ENCODE measurements around the gene SEZ6L. TPM values are rescaled to one million over a fixed set of nuclear protein-coding genes. Genes with fewer than 3 reads are reported as not detected.

The SEZ6L gene
- total RNA-seq, 1 experiment from 2014 or later: not detected

GRCh38 chr22:26202280-26202924 is 33.1 kb downstream of the SEZ6L start:
- BruUV-seq (replicated peaks): no TSS peak
- intact Hi-C loops (cut with micrococcal nuclease): no loop called here

DNA sequence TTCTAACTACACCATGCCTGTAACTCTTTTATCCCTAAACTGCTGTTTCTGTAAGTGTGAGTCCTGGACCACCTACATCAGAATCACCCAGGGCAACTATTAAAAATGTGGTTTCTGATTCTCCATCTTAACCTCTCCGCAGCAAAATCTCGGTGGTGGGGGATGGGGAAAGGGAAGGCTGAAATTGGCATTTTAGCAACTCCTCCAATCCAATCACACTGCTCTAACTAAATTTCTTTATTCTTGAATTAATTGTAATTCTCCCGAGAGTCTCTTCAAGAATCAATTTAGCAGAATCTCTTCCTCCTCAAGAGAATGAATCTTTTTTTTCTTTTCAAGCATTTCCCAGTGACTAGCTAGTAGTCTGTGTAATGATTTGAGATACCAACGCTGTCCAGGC is 36.2 kb downstream of the SEZ6L start:
- no peaks in the 10 kb centered on the region for H4K20me1 ChIP-seq (ENCODE audit: insufficient read depth)
- H3K27me3 ChIP-seq (ENCODE audit: insufficient read depth, low read length): peaks cover 48% of the 10 kb centered on the region
- CTCF ChIA-PET: no interaction called here
- no peaks in the 10 kb centered on the region for H3K9me3 ChIP-seq (ENCODE audit: control insufficient read depth in 1 of 2, insufficient read depth in 1 of 2, low read depth in 1 of 2, low read length in 2 of 2)
- POLR2A ChIA-PET: no interaction called here
- H3K36me3 ChIP-seq (ENCODE audit: control insufficient read depth in 1 of 2, insufficient read depth in 2 of 2, low read length in 2 of 2): no peaks in the 10 kb centered on the region
- DNase-seq (ENCODE audit: low read depth, low spot score) (no peak), ATAC-seq (no peak)
- H3K79me2 ChIP-seq (ENCODE audit: insufficient read depth, low read length): no peaks in the 10 kb centered on the region
- no peak overlapping the region for H3K27ac ChIP-seq (ENCODE audit: low read depth, low read length)
- H3K9ac ChIP-seq (ENCODE audit: low read length): no peak overlapping the region
- BruUV-seq (replicated peaks): no TSS peak
- H3K4me3 ChIP-seq (replicated peaks in 1 of 2; ENCODE audit: low read depth in 1 of 2, low read length in 2 of 2): no peak overlapping the region
- no peak overlapping the region for H3K4me2 ChIP-seq (ENCODE audit: low read length)
- no peak overlapping the region for H2AFZ ChIP-seq (ENCODE audit: low read depth, low read length, poor library complexity, severe bottlenecking)
- H3K9me2 ChIP-seq (ENCODE audit: insufficient read depth): no peaks in the 10 kb centered on the region
- intact Hi-C loops (cut with micrococcal nuclease): no loop called here
- RAD21 ChIA-PET (ENCODE audit: low non-redundant PET in 1 of 2, low total read pairs in 2 of 2, uncharacterized antibody in 2 of 2, unreplicated experiment in 2 of 2): no interaction called here
- H3K4me1 ChIP-seq (ENCODE audit: control insufficient read depth in 1 of 2, insufficient read depth in 2 of 2, low read length in 2 of 2): no peaks in the 10 kb centered on the region
- TF ChIP-seq ZNF274 (IDR thresholded peaks at IDR 0.05; ENCODE audit: low read depth, low read length) (no peak), EGR1 (IDR thresholded peaks at IDR 0.05; ENCODE audit: low read depth) (no peak), TCF7L2 (IDR thresholded peaks at IDR 0.05; ENCODE audit: borderline replicate concordance, extremely low read depth, insufficient read depth, insufficient read length) (no peak), CEBPB (IDR thresholded peaks at IDR 0.05; ENCODE audit: low read depth) (no peak), POLR2AphosphoS5 (IDR thresholded peaks at IDR 0.05; ENCODE audit: low read depth, low read length) (no peak), FOSL1 (IDR thresholded peaks at IDR 0.05; ENCODE audit: low read depth) (no peak), EZH2phosphoT487 (IDR thresholded peaks at IDR 0.05; ENCODE audit: borderline replicate concordance) (no peak), JUND (IDR thresholded peaks at IDR 0.05) (no peak), YY1 (IDR thresholded peaks at IDR 0.05; ENCODE audit: extremely low read depth, insufficient replicate concordance, low read depth, low read length) (no peak), ELF1 (IDR thresholded peaks at IDR 0.05; ENCODE audit: borderline replicate concordance, low read depth) (no peak), SP1 (IDR thresholded peaks at IDR 0.05; ENCODE audit: low read depth) (no peak), EZH2 (IDR thresholded peaks at IDR 0.05) (no peak), CBX3 (IDR thresholded peaks at IDR 0.05; ENCODE audit: low read depth) (no peak)
- TF ChIP-seq, protein P1, sequence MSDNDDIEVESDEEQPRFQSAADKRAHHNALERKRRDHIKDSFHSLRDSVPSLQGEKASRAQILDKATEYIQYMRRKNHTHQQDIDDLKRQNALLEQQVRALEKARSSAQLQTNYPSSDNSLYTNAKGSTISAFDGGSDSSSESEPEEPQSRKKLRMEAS (IDR thresholded peaks at IDR 0.05): no peak
- TF ChIP-seq, protein P2, sequence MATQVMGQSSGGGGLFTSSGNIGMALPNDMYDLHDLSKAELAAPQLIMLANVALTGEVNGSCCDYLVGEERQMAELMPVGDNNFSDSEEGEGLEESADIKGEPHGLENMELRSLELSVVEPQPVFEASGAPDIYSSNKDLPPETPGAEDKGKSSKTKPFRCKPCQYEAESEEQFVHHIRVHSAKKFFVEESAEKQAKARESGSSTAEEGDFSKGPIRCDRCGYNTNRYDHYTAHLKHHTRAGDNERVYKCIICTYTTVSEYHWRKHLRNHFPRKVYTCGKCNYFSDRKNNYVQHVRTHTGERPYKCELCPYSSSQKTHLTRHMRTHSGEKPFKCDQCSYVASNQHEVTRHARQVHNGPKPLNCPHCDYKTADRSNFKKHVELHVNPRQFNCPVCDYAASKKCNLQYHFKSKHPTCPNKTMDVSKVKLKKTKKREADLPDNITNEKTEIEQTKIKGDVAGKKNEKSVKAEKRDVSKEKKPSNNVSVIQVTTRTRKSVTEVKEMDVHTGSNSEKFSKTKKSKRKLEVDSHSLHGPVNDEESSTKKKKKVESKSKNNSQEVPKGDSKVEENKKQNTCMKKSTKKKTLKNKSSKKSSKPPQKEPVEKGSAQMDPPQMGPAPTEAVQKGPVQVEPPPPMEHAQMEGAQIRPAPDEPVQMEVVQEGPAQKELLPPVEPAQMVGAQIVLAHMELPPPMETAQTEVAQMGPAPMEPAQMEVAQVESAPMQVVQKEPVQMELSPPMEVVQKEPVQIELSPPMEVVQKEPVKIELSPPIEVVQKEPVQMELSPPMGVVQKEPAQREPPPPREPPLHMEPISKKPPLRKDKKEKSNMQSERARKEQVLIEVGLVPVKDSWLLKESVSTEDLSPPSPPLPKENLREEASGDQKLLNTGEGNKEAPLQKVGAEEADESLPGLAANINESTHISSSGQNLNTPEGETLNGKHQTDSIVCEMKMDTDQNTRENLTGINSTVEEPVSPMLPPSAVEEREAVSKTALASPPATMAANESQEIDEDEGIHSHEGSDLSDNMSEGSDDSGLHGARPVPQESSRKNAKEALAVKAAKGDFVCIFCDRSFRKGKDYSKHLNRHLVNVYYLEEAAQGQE (IDR thresholded peaks at IDR 0.05; ENCODE audit: low read depth): no peak

More at GRCh38 chr22:26202280-26202924, 33.1 kb downstream of the SEZ6L start:
- ChIA-PET CTCF (no interaction called here), POLR2A (no interaction called here), RAD21 (ENCODE audit: low non-redundant PET in 1 of 2, low total read pairs in 2 of 2, uncharacterized antibody in 2 of 2, unreplicated experiment in 2 of 2) (no interaction called here)
- Histone ChIP-seq H2AFZ (ENCODE audit: low read depth, low read length, poor library complexity, severe bottlenecking) (no peak overlapping the region), H4K20me1 (ENCODE audit: insufficient read depth) (no peaks in the 10 kb centered on the region), H3K4me3 (replicated peaks in 1 of 2; ENCODE audit: low read depth in 1 of 2, low read length in 2 of 2) (no peak overlapping the region), H3K4me2 (ENCODE audit: low read length) (no peak overlapping the region), H3K9me2 (ENCODE audit: insufficient read depth) (no peaks in the 10 kb centered on the region), H3K27ac (ENCODE audit: low read depth, low read length) (no peak overlapping the region), H3K9me3 (ENCODE audit: control insufficient read depth in 1 of 2, insufficient read depth in 1 of 2, low read depth in 1 of 2, low read length in 2 of 2) (no peaks in the 10 kb centered on the region), H3K9ac (ENCODE audit: low read length) (no peak overlapping the region), H3K27me3 (ENCODE audit: insufficient read depth, low read length) (peaks cover 48% of the 10 kb centered on the region), H3K79me2 (ENCODE audit: insufficient read depth, low read length) (no peaks in the 10 kb centered on the region), H3K4me1 (ENCODE audit: control insufficient read depth in 1 of 2, insufficient read depth in 2 of 2, low read length in 2 of 2) (no peaks in the 10 kb centered on the region), H3K36me3 (ENCODE audit: control insufficient read depth in 1 of 2, insufficient read depth in 2 of 2, low read length in 2 of 2) (no peaks in the 10 kb centered on the region)
- DNase-seq (ENCODE audit: low read depth, low spot score) (no peak), ATAC-seq (no peak)
- TF ChIP-seq CEBPB (IDR thresholded peaks at IDR 0.05; ENCODE audit: low read depth) (no peak), ZNF274 (IDR thresholded peaks at IDR 0.05; ENCODE audit: low read depth, low read length) (no peak)

Data from HCT116 (cell line).